Fibroblast of lung (primary cell): Measurements from ENCODE around the gene TSPAN9. TPM values are rescaled to one million over a fixed set of nuclear protein-coding genes. Genes with fewer than 3 reads are reported as not detected.

ENCODE experiments used
- DNase-seq, 2 donors: peaks; one replicate each; pipeline versions ENCODE4 v3.0.0 to v3.0.0-alpha.2; 2010; ENCODE audit warnings: low read depth in 2 of 2
- H2AFZ ChIP-seq: 2 replicates; pipeline ENCODE4 v1.5.1; 2012; ENCODE audit warnings: low read length, control low read depth, inconsistent platforms
- H3K27ac ChIP-seq: 2 replicates; pipeline ENCODE4 v1.5.1; 2011; ENCODE audit warnings: low read length, control low read depth; ENCODE audit not compliant: insufficient read depth
- H3K27me3 ChIP-seq: 2 replicates; pipeline ENCODE4 v1.5.1; 2011; ENCODE audit warnings: mild to moderate bottlenecking, low read length; ENCODE audit not compliant: control insufficient read depth, insufficient read depth
- H3K36me3 ChIP-seq: 2 replicates; pipeline ENCODE4 v1.5.1; 2011; ENCODE audit warnings: low read length; ENCODE audit not compliant: control insufficient read depth, insufficient read depth
- H3K4me1 ChIP-seq: 2 replicates; pipeline ENCODE4 v1.5.1; 2011; ENCODE audit warnings: low read length; ENCODE audit not compliant: control insufficient read depth, insufficient read depth; ENCODE audit errors: extremely low read depth
- H3K4me2 ChIP-seq: 2 replicates; pipeline ENCODE4 v1.5.1; 2011; ENCODE audit warnings: low read length, control low read depth; ENCODE audit not compliant: insufficient read depth; ENCODE audit errors: extremely low read depth
- H3K4me3 ChIP-seq, 4 experiments: fragments of 200-600 bp in 1 of 4; sonication (generic) in 1 of 4; replicated peaks in 1 of 4; 2 replicates each; pipeline ENCODE4 v1.5.1; 2011 to 2016; ENCODE audit warnings: low read length in 4 of 4, low read depth in 3 of 4, mild to moderate bottlenecking in 3 of 4, control low read depth in 2 of 4, inconsistent platforms in 1 of 4, mixed read lengths in 1 of 4; ENCODE audit not compliant: insufficient read depth in 1 of 4; ENCODE audit errors: control extremely low read depth in 1 of 4
- H3K79me2 ChIP-seq: 2 replicates; pipeline ENCODE4 v1.5.1; 2012; ENCODE audit warnings: mild to moderate bottlenecking, low read length, inconsistent platforms; ENCODE audit not compliant: control insufficient read depth, insufficient read depth
- H3K9ac ChIP-seq: 2 replicates; pipeline ENCODE4 v1.5.1; 2011; ENCODE audit warnings: mild to moderate bottlenecking, low read length, control low read depth; ENCODE audit not compliant: insufficient read depth
- H3K9me3 ChIP-seq: 2 replicates; pipeline ENCODE4 v1.5.1; 2012; ENCODE audit warnings: low read depth, low read length; ENCODE audit not compliant: control insufficient read depth, insufficient read depth
- H4K20me1 ChIP-seq: 2 replicates; pipeline ENCODE4 v1.5.1; 2011; ENCODE audit warnings: low read length; ENCODE audit not compliant: control insufficient read depth, insufficient read depth; ENCODE audit errors: extremely low read depth
- CTCF ChIP-seq, 2 donors: IDR thresholded peaks in 1 of 2; conservative IDR thresholded peaks in 1 of 2; 1 replicate in 1 of 2; 2 replicates in 1 of 2; pipeline ENCODE4 v1.5.1; 2011 to 2012; ENCODE audit warnings: low read length in 2 of 2, control low read depth in 1 of 2, inconsistent platforms in 1 of 2, low read depth in 1 of 2, mild to moderate bottlenecking in 1 of 2
- EZH2 ChIP-seq: IDR thresholded peaks from 2 replicates; pipeline ENCODE4 v1.5.1; 2012; ENCODE audit warnings: low read length, control low read depth, mild to moderate bottlenecking; ENCODE audit errors: missing control alignments
- polyA plus RNA-seq, 2 donors: library from polyadenylated mRNA; depleted of rRNA in 1 of 2; stranded (reverse) in 1 of 2; unstranded in 1 of 2; fragments of >200 nt; gene quantifications; 2 replicates each; pipeline ENCODE4 v1.2.1, GENCODE V29; 2011 to 2012; ENCODE audit warnings: missing spikeins in 1 of 2
- total RNA-seq: library from RNA; depleted of rRNA; stranded (reverse); fragments of >200 nt; gene quantifications from 2 replicates; pipeline ENCODE4 v1.2.1, GENCODE V29; 2014

The TSPAN9 gene
- total and polyA plus RNA-seq, 2 donors (not counting 1 experiment from before 2014, with no cell fraction given) = 31.1 to 35.2 TPM

- H3K4me2 ChIP-seq = no peak overlapping the region
Observed at GRCh38 chr12:3242199-3242863, 165.2 kb downstream of the TSPAN9 start.

GRCh38 chr12:3243376-3244084, 166.4 kb downstream of the TSPAN9 start:
- DNase-seq = no peak
- no peak for TF ChIP-seq CTCF (conservative IDR thresholded peaks at IDR 0.05 in 1 of 2, IDR thresholded peaks at IDR 0.05 in 1 of 2; ENCODE audit: low read depth in 1 of 2, low read length in 2 of 2)
- TF ChIP-seq EZH2 = no peak
- H3K27me3 ChIP-seq = no peaks in the 10 kb centered on the region
- H3K9ac ChIP-seq = no peak overlapping the region
- H3K9me3 ChIP-seq = no peaks in the 10 kb centered on the region
- H3K36me3 ChIP-seq = no peaks in the 10 kb centered on the region
- no peaks in the 10 kb centered on the region for H3K4me1 ChIP-seq
- H3K4me3 ChIP-seq = no peak overlapping the region
- H4K20me1 ChIP-seq = no peaks in the 10 kb centered on the region
- no peak overlapping the region for H3K27ac ChIP-seq
- H3K79me2 ChIP-seq = no peaks in the 10 kb centered on the region
- H3K4me2 ChIP-seq = no peak overlapping the region
- no peak overlapping the region for H2AFZ ChIP-seq

More at GRCh38 chr12:3242199-3242863, 165.2 kb downstream of the TSPAN9 start:
- Histone ChIP-seq H3K27me3 (no peaks in the 10 kb centered on the region), H2AFZ (no peak overlapping the region), H3K27ac (no peak overlapping the region), H3K79me2 (no peaks in the 10 kb centered on the region), H3K9me3 (no peaks in the 10 kb centered on the region), H3K4me3 (no peak overlapping the region), H4K20me1 (no peaks in the 10 kb centered on the region), H3K36me3 (no peaks in the 10 kb centered on the region), H3K9ac (no peak overlapping the region), H3K4me1 (no peaks in the 10 kb centered on the region)
- TF ChIP-seq EZH2 (no peak), CTCF (conservative IDR thresholded peaks at IDR 0.05 in 1 of 2, IDR thresholded peaks at IDR 0.05 in 1 of 2; ENCODE audit: low read depth in 1 of 2, low read length in 2 of 2) (no peak)
- DNase-seq = no peak

GRCh38 chr12:3244219-3244750, 167.1 kb downstream of the TSPAN9 start:
- no peak for DNase-seq
- no peak overlapping the region for H3K27ac ChIP-seq
- no peak overlapping the region for H3K4me3 ChIP-seq
- H3K4me1 ChIP-seq = no peaks in the 10 kb centered on the region
- H3K4me2 ChIP-seq = no peak overlapping the region
- no peaks in the 10 kb centered on the region for H3K79me2 ChIP-seq
- no peak for TF ChIP-seq EZH2
- no peak for TF ChIP-seq CTCF (conservative IDR thresholded peaks at IDR 0.05 in 1 of 2, IDR thresholded peaks at IDR 0.05 in 1 of 2; ENCODE audit: low read depth in 1 of 2, low read length in 2 of 2)
- H4K20me1 ChIP-seq = no peaks in the 10 kb centered on the region
- H3K27me3 ChIP-seq = no peaks in the 10 kb centered on the region
- H2AFZ ChIP-seq = no peak overlapping the region
- no peaks in the 10 kb centered on the region for H3K9me3 ChIP-seq
- no peak overlapping the region for H3K9ac ChIP-seq
- H3K36me3 ChIP-seq = no peaks in the 10 kb centered on the region
